Neuronal stem cell (in vitro differentiated cells): ENCODE results near the gene RYR1.
A peak's percentile ranks its signal among the peaks of the same experiment; 100 is the strongest.

Experiments used
- DNase-seq: peaks from one replicate; pipeline ENCODE4 v3.0.0-alpha.2; 2013; ENCODE audit warnings: low spot score
- H2AFZ ChIP-seq: one replicate; pipeline ENCODE4 v1.6.1; 2013; ENCODE audit warnings: mild to moderate bottlenecking, low read length, inconsistent platforms
- H2AK5ac ChIP-seq: 2 replicates; pipeline ENCODE4 v1.6.1; 2013; ENCODE audit warnings: low read depth, mild to moderate bottlenecking, inconsistent platforms, low read length, moderate library complexity, mixed read lengths
- H2BK120ac ChIP-seq: 2 replicates; pipeline ENCODE4 v1.6.1; 2013; ENCODE audit warnings: low read depth, mild to moderate bottlenecking, inconsistent platforms, low read length, moderate library complexity, mixed read lengths
- H2BK12ac ChIP-seq: one replicate; pipeline ENCODE4 v1.6.1; 2013; ENCODE audit warnings: low read length, inconsistent platforms
- H2BK15ac ChIP-seq: 2 replicates; pipeline ENCODE4 v1.6.1; 2013; ENCODE audit warnings: mild to moderate bottlenecking, low read length, inconsistent platforms, mixed read lengths
- H2BK5ac ChIP-seq: one replicate; pipeline ENCODE4 v1.6.1; 2013; ENCODE audit warnings: inconsistent platforms, mild to moderate bottlenecking, low read length, moderate library complexity
- H3K14ac ChIP-seq: one replicate; pipeline ENCODE4 v1.6.1; 2013; ENCODE audit warnings: low read length, inconsistent platforms
- H3K18ac ChIP-seq: 2 replicates; pipeline ENCODE4 v1.6.1; 2013; ENCODE audit warnings: low read length, inconsistent platforms
- H3K23ac ChIP-seq: 2 replicates; pipeline ENCODE4 v1.6.1; 2013; ENCODE audit warnings: low read depth, mild to moderate bottlenecking, mixed read lengths, low read length, inconsistent platforms; ENCODE audit not compliant: poor library complexity
- H3K27ac ChIP-seq: replicated peaks from 3 replicates; pipeline ENCODE4 v1.5.1; 2013; ENCODE audit warnings: low read length, inconsistent platforms
- H3K27me3 ChIP-seq, 3 experiments: 2 replicates each; pipeline ENCODE4 v1.6.1; 2013; ENCODE audit warnings: low read length in 3 of 3, mild to moderate bottlenecking in 2 of 3, inconsistent platforms in 1 of 3, low read depth in 1 of 3, mixed read lengths in 1 of 3, moderate library complexity in 1 of 3; ENCODE audit not compliant: control insufficient read depth in 3 of 3, insufficient read depth in 3 of 3
- H3K36me3 ChIP-seq, 2 donors: replicated peaks in 1 of 2; 2 replicates each; pipeline ENCODE4 v1.6.1; 2013; ENCODE audit warnings: low read length in 2 of 2; ENCODE audit not compliant: control insufficient read depth in 2 of 2, insufficient read depth in 2 of 2
- H3K4ac ChIP-seq: 2 replicates; pipeline ENCODE4 v1.6.1; 2013; ENCODE audit warnings: inconsistent platforms, mild to moderate bottlenecking, low read length, moderate library complexity
- H3K4me1 ChIP-seq, 2 donors: 1 replicate in 1 of 2; 2 replicates in 1 of 2; pipeline ENCODE4 v1.6.1; 2013; ENCODE audit warnings: low read length in 2 of 2, low read depth in 1 of 2; ENCODE audit not compliant: control insufficient read depth in 2 of 2, insufficient read depth in 1 of 2
- H3K4me2 ChIP-seq: one replicate; pipeline ENCODE4 v1.6.1; 2013; ENCODE audit warnings: mild to moderate bottlenecking, low read length, inconsistent platforms; ENCODE audit not compliant: insufficient read depth, poor library complexity, severe bottlenecking
- H3K4me3 ChIP-seq, 2 donors: 2 replicates each; pipeline ENCODE4 v1.5.1; 2013; ENCODE audit warnings: low read length in 2 of 2, mild to moderate bottlenecking in 2 of 2, inconsistent platforms in 1 of 2, moderate library complexity in 1 of 2
- H3K79me1 ChIP-seq: one replicate; pipeline ENCODE4 v1.6.1; 2013; ENCODE audit warnings: low read depth, mild to moderate bottlenecking, inconsistent platforms, low read length, moderate library complexity
- H3K9ac ChIP-seq: one replicate; pipeline ENCODE4 v1.6.1; 2013; ENCODE audit warnings: mild to moderate bottlenecking, low read depth, low read length, inconsistent platforms; ENCODE audit not compliant: poor library complexity
- H3K9me3 ChIP-seq, 2 donors: replicated peaks in 1 of 2; 2 replicates each; pipeline versions ENCODE3 to v1.6.1; 2013; ENCODE audit warnings: low read length in 2 of 2, mild to moderate bottlenecking in 2 of 2, inconsistent platforms in 1 of 2, low read depth in 1 of 2, mixed read lengths in 1 of 2, moderate library complexity in 1 of 2; ENCODE audit not compliant: control insufficient read depth in 2 of 2, insufficient read depth in 1 of 2
- H4K8ac ChIP-seq: one replicate; pipeline ENCODE4 v1.6.1; 2013; ENCODE audit warnings: low read depth, mild to moderate bottlenecking, inconsistent platforms, low read length, moderate library complexity
- H4K91ac ChIP-seq: one replicate; pipeline ENCODE4 v1.6.1; 2013; ENCODE audit warnings: low read length, low read depth, mild to moderate bottlenecking, inconsistent platforms; ENCODE audit not compliant: poor library complexity
- WGBS, 2 donors: extraction: QIAGEN DNeasy Blood & Tissue Kit; methylation state at CpG; one replicate each; pipeline ENCODE4 v1.1.7; 2013; ENCODE audit warnings: missing lambda C conversion rate in 2 of 2, mixed read lengths in 1 of 2; ENCODE audit not compliant: insufficient read length in 2 of 2, insufficient replicate concordance in 1 of 2; ENCODE audit errors: extremely low coverage in 2 of 2; 5-methylcytosine and 5-hydroxymethylcytosine counted together

RYR1 gene

DNA sequence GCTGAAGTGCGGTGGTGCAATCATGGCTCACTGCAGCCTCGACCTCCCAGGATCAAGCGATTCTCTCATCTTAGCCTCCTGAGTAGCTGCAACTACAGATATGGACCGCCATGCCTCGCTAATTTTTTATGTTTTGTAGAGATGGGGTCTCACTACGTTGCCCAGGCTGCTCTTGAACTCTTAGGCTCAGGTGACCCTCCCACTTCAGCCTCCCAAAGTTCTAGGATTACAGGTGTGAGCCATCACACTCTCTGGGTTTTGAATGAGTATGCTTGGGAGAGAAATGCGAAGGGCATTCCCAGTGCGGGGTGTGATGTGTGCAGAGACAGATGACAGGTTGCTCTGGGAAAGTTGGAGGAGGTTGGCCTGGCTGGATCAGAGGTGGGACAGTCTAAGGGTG is 49.0 kb downstream of the RYR1 start:
- Histone ChIP-seq H3K18ac (no peak overlapping the region), H3K4me3 (no peak overlapping the region), H4K8ac (no peak overlapping the region), H3K4ac (no peak overlapping the region), H3K9ac (no peak overlapping the region), H3K79me1 (no peaks in the 10 kb centered on the region), H2BK15ac (no peak overlapping the region), H2AK5ac (no peak overlapping the region), H2BK5ac (no peak overlapping the region), H3K9me3 (no peaks in the 10 kb centered on the region), H2BK120ac (no peak overlapping the region), H3K27ac (no peak overlapping the region), H3K27me3 (peaks cover 0 to 3% (median 0%) of the 10 kb centered on the region in 3 experiments), H4K91ac (no peak overlapping the region), H3K36me3 (no peaks in the 10 kb centered on the region), H3K4me1 (no peaks in the 10 kb centered on the region), H3K23ac (no peak overlapping the region), H3K14ac (no peak overlapping the region), H2AFZ (no peak overlapping the region), H3K4me2 (no peak overlapping the region), H2BK12ac (no peak overlapping the region)
- no peak for DNase-seq
- no CpG with 5 or more reads among the region's 8 CpGs for WGBS, 2 donors

DNA sequence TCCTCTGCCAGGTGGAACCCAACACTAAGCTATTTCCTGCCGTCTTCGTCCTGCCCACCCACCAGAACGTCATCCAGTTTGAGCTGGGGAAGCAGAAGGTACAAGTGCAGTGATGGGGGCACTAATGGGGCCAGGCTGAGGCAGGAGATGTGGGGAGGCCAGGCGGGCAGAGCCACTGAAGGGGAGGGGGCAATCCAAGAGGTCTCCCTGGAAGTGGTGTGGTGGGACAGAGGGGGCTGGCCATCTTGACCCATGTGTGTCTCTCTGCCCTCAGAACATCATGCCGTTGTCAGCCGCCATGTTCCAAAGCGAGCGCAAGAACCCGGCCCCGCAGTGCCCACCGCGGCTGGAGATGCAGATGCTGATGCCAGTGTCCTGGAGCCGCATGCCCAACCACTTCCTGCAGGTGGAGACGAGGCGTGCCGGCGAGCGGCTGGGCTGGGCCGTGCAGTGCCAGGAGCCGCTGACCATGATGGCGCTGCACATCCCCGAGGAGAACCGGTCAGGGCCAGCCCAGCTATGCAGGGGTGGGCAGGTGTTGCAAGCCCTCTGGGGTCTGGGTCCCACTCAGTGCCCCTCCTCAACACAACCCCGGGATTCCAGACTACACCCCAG is 49.6 kb downstream of the RYR1 start:
- Histone ChIP-seq H2AK5ac (no peak overlapping the region), H3K4me2 (no peak overlapping the region), H3K4me1 (no peaks in the 10 kb centered on the region), H3K14ac (peak overlapping the region; percentile 63), H2BK120ac (no peak overlapping the region), H4K91ac (no peak overlapping the region), H2BK12ac (no peak overlapping the region), H3K79me1 (no peaks in the 10 kb centered on the region), H3K27ac (no peak overlapping the region), H3K4ac (no peak overlapping the region), H3K23ac (no peak overlapping the region), H4K8ac (no peak overlapping the region), H3K9me3 (no peaks in the 10 kb centered on the region), H3K4me3 (peak overlapping the region in 1 of 2 donors; percentile 34), H3K9ac (no peak overlapping the region), H3K36me3 (no peaks in the 10 kb centered on the region), H2BK5ac (no peak overlapping the region), H2BK15ac (no peak overlapping the region), H3K27me3 (peaks cover 0 to 3% (median 0%) of the 10 kb centered on the region in 3 experiments), H2AFZ (no peak overlapping the region), H3K18ac (no peak overlapping the region)
- DNase-seq, result no peak
- WGBS, 2 donors, result no CpG with 5 or more reads among the region's 24 CpGs

DNA sequence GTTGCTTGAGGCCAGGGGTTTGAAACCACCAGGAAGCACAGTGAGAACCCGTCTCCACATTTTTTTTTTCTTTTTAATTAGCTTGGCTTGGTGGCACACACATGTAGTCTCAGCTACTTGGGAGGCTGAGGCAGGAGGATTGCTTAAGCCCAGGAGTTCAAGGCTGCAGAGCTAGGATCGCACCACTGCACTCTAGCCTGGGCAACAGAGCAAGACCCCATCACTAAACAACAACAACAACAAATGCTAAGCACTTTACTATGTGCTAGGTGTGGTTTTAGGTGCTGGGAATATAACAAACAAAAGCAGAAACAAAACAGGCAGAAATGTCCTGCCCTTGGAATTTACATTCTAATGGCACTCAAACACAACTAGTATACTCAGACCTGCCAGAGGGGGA is 51.3 kb downstream of the RYR1 start:
- Histone ChIP-seq H3K23ac (no peak overlapping the region), H3K18ac (no peak overlapping the region), H3K27me3 (no peaks in the 10 kb centered on the region), H2BK120ac (no peak overlapping the region), H3K4me3 (no peak overlapping the region), H2BK12ac (no peak overlapping the region), H4K91ac (no peak overlapping the region), H3K4me2 (no peak overlapping the region), H2AFZ (no peak overlapping the region), H3K79me1 (no peaks in the 10 kb centered on the region), H2BK5ac (no peak overlapping the region), H4K8ac (no peak overlapping the region), H2BK15ac (no peak overlapping the region), H3K9me3 (no peaks in the 10 kb centered on the region), H3K4ac (no peak overlapping the region), H3K14ac (no peak overlapping the region), H3K27ac (no peak overlapping the region), H3K36me3 (no peaks in the 10 kb centered on the region), H2AK5ac (no peak overlapping the region), H3K9ac (no peak overlapping the region), H3K4me1 (no peaks in the 10 kb centered on the region)
- WGBS, 2 donors, result no CpG with 5 or more reads among the region's 2 CpGs
- no peak for DNase-seq

DNA sequence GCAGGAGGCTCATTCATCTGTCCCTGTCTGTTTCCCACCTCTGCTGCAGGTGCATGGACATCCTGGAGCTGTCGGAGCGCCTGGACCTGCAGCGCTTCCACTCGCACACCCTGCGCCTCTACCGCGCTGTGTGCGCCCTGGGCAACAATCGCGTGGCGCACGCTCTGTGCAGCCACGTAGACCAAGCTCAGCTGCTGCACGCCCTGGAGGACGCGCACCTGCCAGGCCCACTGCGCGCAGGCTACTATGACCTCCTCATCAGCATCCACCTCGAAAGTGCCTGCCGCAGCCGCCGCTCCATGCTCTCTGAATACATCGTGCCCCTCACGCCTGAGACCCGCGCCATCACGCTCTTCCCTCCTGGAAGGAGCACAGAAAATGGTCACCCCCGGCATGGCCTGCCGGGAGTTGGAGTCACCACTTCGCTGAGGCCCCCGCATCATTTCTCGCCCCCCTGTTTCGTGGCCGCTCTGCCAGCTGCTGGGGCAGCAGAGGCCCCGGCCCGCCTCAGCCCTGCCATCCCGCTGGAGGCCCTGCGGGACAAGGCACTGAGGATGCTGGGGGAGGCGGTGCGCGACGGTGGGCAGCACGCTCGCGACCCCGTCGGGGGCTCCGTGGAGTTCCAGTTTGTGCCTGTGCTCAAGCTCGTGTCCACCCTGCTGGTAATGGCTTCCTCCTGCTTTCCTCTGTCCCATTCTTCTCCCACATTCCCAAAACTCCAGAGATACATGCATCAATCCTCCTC is 52.2 kb downstream of the RYR1 start:
- no peak overlapping the region for H2BK5ac ChIP-seq
- no peak overlapping the region for H3K4ac ChIP-seq
- H2AK5ac ChIP-seq, result no peak overlapping the region
- no peak for DNase-seq
- no peak overlapping the region for H2BK12ac ChIP-seq
- peak overlapping the region; percentile 60 for H3K9ac ChIP-seq
- H3K9me3 ChIP-seq, result no peaks in the 10 kb centered on the region
- WGBS, 2 donors, result no CpG with 5 or more reads among the region's 49 CpGs
- peak overlapping the region; percentile 28 for H3K18ac ChIP-seq
- no peaks in the 10 kb centered on the region for H3K36me3 ChIP-seq
- peak overlapping the region; percentile 93 for H3K23ac ChIP-seq
- no peak overlapping the region for H3K4me3 ChIP-seq
- no peak overlapping the region for H3K4me2 ChIP-seq
- no peak overlapping the region for H4K91ac ChIP-seq
- H3K79me1 ChIP-seq, result no peaks in the 10 kb centered on the region
- H3K27ac ChIP-seq, result no peak overlapping the region
- peak overlapping the region; percentile 10 for H4K8ac ChIP-seq
- peak overlapping the region; percentile 56 for H3K14ac ChIP-seq
- H3K4me1 ChIP-seq, result no peaks in the 10 kb centered on the region
- no peaks in the 10 kb centered on the region for H3K27me3 ChIP-seq
- no peak overlapping the region for H2BK15ac ChIP-seq
- H2BK120ac ChIP-seq, result no peak overlapping the region
- no peak overlapping the region for H2AFZ ChIP-seq
